Stimulated activated CD8-positive, alpha-beta memory T cell treated with anti-CD3 and anti-CD28 coated beads, Interleukin-12 subunit alpha, Interleukin-12 subunit beta, amount 100 ng/mL, for 24 hours (primary cell): ENCODE data around the gene AKAP6.

Experiments
- DNase-seq: peaks from one replicate; pipeline ENCODE4 v3.0.0-alpha.2; 2020; ENCODE audit errors: extremely low read depth

Gene AKAP6

GRCh38 chr14:32534145-32534544 lies 205.0 kb downstream of the AKAP6 start:
- no peak for DNase-seq

DNA sequence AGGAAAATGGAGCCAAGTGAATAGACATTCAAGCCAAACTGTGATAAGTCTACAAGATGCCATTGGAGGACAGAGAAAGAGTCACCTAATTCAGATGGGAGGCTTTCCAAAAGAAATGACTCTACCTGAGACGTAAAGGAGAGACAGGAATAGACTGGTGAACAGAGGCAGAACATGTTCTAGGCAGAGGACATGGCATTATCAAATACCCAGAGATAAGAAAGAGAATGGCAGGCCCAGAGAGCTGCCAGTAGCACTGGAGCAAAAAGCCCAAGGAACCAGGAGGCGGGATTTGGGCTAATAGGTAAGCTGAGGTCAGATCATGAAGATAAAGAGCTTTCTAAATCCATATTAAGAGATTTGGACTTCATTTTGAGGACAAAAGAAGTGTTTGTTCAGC lies 207.1 kb downstream of the AKAP6 start:
- no peak for DNase-seq

GRCh38 chr14:32537166-32537565 lies 208.1 kb downstream of the AKAP6 start:
- no peak for DNase-seq

- DNase-seq: no peak
Measured at GRCh38 chr14:32542507-32542906, 213.4 kb downstream of the AKAP6 start.

DNA sequence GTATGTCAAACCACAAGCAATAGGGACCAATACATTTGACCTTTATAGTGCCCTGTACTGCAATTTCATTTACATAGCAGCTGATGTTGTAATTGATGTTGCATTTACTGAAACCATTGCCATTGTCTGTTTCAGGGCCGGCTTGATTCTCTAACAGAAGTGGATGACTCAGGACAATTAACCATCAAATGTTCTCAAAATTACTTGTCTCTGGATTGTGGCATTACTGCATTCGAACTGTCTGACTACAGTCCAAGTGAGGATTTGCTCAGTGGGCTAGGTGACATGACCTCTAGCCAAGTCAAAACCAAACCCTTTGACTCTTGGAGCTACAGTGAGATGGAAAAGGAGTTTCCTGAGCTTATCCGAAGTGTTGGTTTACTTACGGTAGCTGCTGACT lies 216.0 kb downstream of the AKAP6 start:
- no peak for DNase-seq

GRCh38 chr14:32545506-32546210 lies 216.6 kb downstream of the AKAP6 start:
- no peak for DNase-seq

GRCh38 chr14:32546246-32546645 lies 217.1 kb downstream of the AKAP6 start:
- DNase-seq: no peak

DNA sequence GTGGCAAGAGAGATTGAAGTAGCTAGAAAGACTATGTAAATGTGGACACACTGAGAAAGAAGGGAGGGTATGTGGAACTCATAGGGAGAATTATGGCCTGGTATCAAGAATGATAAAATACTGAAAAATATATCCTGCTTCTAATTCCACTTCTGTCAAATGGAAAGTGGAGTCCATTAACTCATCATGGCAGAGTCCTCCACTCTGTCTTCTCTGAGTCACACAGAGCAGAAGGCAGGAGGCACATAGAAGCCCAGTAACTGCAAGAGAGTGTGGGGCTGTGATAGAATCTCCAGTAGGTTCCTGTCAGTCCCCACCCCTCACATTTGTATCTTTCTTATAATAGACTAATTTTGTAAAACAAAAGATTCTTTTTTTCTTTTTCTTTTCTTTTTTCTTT lies 223.7 kb downstream of the AKAP6 start:
- no peak for DNase-seq

DNA sequence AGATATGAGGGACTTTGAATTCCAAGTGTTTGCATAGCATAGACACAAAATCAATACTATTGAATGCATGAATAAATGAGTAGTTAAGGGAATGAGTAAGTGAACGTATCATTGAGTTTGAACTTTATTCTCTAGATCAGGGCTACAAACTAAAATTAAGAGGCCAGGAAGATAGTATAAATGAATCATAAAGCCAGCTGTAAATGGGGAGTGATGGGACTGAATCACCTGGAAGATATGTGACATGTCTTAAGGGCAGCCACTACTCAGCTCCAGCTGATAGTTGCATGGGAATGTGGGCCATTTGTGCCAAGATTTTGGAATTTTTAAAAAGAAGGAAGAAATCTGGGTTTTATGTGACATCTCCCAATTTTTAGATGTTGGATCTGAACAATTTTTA lies 229.9 kb downstream of the AKAP6 start:
- no peak for DNase-seq

DNA sequence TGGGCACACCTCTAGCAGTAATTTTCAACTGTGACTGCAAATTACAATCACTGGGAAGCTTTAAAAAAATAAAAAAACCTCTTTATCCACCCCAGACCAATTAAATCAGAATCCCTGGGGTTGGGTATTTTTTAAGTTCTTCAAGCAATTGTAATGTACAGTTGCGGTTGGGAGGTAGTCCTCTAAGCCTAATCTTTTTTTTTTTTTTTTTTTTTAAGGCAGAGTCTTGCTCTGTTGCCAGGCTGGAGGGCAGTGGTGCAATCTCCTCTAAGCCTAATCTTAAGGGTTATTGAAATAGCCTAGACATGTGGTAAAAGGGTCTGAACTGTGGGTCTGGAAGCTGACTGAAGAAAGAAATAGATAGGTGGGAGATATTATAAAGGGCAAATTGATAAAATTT lies 230.5 kb downstream of the AKAP6 start:
- DNase-seq: no peak

GRCh38 chr14:32560209-32560857 lies 231.2 kb downstream of the AKAP6 start:
- DNase-seq: no peak

GRCh38 chr14:32561520-32561919 lies 232.4 kb downstream of the AKAP6 start:
- DNase-seq: no peak

GRCh38 chr14:32564596-32564995 lies 235.5 kb downstream of the AKAP6 start:
- no peak for DNase-seq

DNA sequence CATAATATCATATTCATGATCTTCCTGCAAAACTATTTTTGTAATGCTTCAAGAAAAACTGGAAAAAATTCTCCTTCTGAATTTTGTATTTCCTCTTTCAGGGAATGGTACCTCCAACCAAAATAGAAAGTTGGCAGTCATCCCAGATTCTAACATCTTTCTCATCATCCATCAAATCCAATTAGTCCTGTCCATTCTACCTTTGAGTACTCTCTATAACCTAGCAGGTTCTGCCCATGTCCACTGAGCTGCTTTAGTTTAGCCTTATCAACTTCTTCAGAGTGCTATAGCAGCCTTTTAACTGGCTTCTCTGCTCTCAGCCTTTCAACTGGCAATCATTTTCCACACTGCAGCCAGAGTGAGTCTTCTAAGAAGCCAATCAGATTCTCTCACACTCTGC lies 236.2 kb downstream of the AKAP6 start:
- no peak for DNase-seq

DNA sequence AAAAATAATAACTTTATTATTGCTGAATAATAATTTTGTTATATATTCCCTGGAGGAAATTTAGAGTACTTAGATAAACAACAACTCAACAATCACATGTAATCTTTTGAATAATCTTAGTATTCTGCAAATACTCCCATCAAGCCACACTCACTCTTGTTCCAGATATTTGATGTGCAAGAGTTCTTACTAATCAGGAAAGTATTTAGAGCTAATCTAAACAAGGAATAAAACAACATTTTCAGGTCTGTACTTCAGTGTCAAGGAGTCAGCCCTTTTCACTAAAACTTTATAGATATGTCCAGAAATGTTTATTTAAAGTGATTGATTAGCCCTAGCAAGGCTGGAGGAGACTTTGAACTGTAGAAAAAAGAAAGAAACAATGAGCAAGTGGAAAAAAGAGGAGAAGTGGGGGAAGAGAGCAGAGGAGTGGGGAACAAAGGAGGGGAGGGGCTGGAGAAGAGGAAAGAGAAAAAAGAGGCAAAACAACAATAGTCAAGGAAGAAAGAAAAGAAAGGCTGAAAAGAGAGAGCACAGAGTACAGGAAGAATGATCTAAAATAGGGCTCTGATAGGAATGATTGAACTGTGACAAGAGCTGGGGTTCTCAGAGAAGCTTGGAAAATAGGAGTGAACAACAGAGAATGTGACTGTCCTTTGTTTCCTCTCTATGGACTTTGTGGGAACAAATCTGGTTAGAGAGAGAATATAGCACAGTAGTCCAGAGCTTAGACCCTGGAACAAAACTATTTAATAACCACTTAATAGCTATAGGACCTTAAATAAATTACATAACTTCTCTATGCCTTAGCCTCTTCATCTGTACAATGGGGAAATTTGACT lies 238.7 kb downstream of the AKAP6 start:
- no peak for DNase-seq

DNA sequence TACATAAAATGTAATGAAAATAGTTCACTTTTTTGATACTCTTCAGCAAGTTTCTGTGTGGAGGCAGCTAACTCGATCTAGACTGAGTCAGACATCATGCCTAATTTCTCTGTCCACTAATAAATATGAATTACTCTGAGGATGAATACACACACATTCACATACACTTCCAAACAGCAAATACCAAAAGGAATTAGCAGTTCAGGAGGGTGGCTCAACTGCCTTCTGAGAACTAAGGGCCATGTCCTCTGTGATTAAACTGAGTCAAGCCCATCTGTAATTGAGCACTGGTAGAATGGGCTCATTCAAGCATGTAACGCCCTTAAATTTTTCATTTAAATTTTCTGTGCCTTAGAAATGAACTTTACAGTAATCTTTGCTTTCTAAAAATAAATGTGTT lies 242.5 kb downstream of the AKAP6 start:
- no peak for DNase-seq

- DNase-seq: no peak
Measured at GRCh38 chr14:32571995-32572866, 243.1 kb downstream of the AKAP6 start.

DNA sequence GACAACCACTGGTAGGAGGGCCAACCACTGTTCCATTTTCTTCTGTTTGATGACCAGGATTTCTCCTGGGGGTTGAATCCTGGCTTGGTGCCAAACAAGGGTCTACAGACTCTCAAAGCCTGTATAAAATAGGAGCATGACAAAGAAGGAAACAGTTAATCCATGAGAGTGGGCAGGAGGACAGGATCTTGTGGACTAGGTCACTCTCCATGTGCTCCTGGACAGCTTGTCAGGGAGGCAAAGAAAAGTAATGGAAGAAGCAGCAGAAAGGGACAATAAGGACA lies 243.7 kb downstream of the AKAP6 start:
- no peak for DNase-seq

GRCh38 chr14:32574269-32574668 lies 245.2 kb downstream of the AKAP6 start:
- no peak for DNase-seq

GRCh38 chr14:32576088-32576795 lies 247.1 kb downstream of the AKAP6 start:
- DNase-seq: no peak

DNA sequence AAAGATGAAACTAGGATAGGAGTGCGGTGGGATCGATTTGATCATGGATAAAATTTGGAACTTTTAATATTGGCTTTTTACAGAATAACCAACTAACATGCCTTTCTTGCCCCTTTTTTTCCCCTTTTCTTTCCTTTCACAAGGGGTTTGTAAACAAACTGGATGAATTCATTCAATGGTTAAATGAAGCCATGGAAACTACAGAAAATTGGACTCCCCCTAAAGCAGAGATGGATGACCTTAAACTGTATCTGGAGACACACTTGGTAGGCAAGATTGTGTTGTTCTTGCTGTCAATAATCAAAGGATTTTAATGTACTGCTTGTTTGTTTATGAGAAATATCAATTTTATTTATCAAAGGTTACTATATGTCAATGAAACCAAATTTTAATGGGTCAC lies 247.9 kb downstream of the AKAP6 start:
- DNase-seq: no peak
